Measurements from ENCODE around the gene ZBTB7B. TPM values are rescaled to one million over a fixed set of nuclear protein-coding genes. Genes with fewer than 3 reads are reported as not detected.
A peak's percentile ranks its signal among the peaks of the same experiment; 100 is the strongest.

The ZBTB7B gene
- total and polyA plus RNA-seq, 2 experiments from 2014 or later = 2.3 to 27.0 TPM

DNA sequence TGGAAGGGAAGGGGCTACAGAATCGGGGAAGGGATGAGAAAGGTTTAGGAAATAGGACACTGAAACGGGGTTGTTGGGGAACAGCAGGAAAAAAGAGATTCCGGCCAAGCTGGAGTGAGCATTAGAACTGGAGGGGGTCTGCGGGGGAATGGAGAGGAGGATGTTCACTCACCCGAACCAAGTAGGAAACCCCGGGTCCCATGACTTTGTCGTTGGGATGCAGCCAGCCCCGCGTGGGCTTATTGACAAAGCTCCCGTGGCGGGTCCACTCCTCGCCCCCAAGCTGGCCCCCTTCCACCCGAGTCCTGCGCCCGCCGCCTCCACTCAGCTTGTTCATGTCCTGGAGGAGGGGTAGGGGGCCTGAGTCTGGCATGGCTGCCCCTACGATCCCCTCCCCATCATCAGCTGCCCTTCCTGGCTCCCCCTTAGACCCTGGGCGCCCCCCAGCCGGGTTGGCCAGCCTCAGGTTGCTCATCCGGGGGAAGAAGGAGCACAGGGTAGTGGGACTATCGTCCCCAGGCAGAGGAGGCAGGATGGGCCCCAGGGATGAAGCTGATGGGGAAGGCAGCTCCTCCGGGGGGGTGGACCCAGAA lies 32.6 kb upstream of the ZBTB7B start:
- Histone ChIP-seq H3K9me2 (ENCODE audit: insufficient read depth) (no peaks in the 10 kb centered on the region), H3K9me3 (ENCODE audit: low read depth) (no peaks in the 10 kb centered on the region), H3K4me2 (ENCODE audit: unreplicated experiment) (peak overlapping the region; percentile 96), H4K20me1 (ENCODE audit: insufficient read depth) (no peaks in the 10 kb centered on the region), H3K27me3 (replicated peaks; ENCODE audit: insufficient read depth) (no peaks in the 10 kb centered on the region), H3K36me3 (ENCODE audit: low read depth) (peaks cover 24% of the 10 kb centered on the region), H3K27ac (peak overlapping the region; percentile 99), H3K4me3 (peak overlapping the region; percentile 82), H3K4me1 (ENCODE audit: insufficient read depth) (peaks cover 30% of the 10 kb centered on the region), H3K9ac (peak overlapping the region; percentile 98), H3F3A (ENCODE audit: insufficient read depth) (peaks cover 46% of the 10 kb centered on the region), H3K79me2 (ENCODE audit: insufficient read depth) (peaks cover 57% of the 10 kb centered on the region), H2AFZ (no peak overlapping the region)
- in situ Hi-C loops (cut with MboI) = no loop called here
- TF ChIP-seq EZH2phosphoT487 (IDR thresholded peaks at IDR 0.05; ENCODE audit: insufficient read depth, low read depth) (no peak), EZH2 (IDR thresholded peaks at IDR 0.05; ENCODE audit: insufficient read depth, poor library complexity, severe bottlenecking) (no peak)
- WGBS, 2 experiments (ENCODE audit: low coverage in 1 of 2, low lambda C conversion rate in 2 of 2, missing lambda C conversion rate in 2 of 2) = 4 to 6% methylated on average over 5 to 17 of the region's 22 CpGs
- peak; percentile 35 for DNase-seq

DNA sequence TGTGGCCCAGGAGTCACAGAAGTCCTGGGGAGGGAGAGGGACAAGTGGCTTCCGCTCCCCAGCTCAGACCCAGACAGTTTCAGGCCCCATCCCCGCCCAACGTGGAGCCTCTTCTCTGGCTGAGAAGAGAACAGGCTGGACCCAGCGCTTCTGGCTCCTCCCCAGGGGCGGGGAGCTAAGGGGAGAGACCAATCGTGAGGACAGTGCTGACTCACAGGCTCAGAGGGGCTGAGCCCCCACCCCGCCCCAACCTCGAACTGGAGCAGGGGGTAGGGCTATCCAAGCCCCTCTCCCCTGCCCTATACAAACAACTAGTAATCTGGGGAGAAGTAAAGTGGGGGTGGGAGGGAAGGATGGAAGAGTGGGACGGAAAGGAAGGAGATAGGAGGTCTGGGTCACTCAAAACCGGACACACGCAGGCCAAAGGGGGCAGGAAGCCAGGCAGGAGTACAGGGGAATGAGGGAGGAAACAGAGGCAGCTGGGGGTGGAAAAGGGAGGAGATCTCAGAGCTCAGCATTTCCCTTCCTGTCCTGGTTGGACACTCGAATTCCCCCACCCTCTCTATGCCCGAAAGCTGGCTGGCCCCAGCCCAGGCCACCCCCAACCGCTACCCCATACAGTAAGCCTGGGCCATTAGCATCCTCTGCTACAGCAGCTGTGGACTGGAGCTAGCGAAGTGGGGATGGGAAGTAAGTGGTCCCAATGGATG lies 31.8 kb upstream of the ZBTB7B start, which contains the start of gene SHC1:
TSS of gene SHC1 (minus strand) at position 117 of the 710 bp plus-strand sequence. CDS start 221 bp downstream, outside the sequence.
- 0 to 2% methylated on average over 7 to 15 of the region's 15 CpGs for WGBS, 2 experiments (ENCODE audit: low coverage in 1 of 2, low lambda C conversion rate in 2 of 2, missing lambda C conversion rate in 2 of 2)
- peak within 1 kb of the TSS; percentile 99 for H3K27ac ChIP-seq
- no peaks in the 10 kb centered on the region for H3K9me3 ChIP-seq (ENCODE audit: low read depth)
- peak within 1 kb of the TSS; percentile 98 for H3K9ac ChIP-seq
- H3K36me3 ChIP-seq (ENCODE audit: low read depth) = peaks cover 16% of the 10 kb centered on the region; the same call in 1 of the 2 replicates
- peak; percentile 96 for DNase-seq
- H2AFZ ChIP-seq = 0 out of 2 replicates have a peak within 1 kb of the TSS, but pooled peaks have one; percentile 39
- H3K79me2 ChIP-seq (ENCODE audit: insufficient read depth) = peaks cover 53% of the 10 kb centered on the region
- no peaks in the 10 kb centered on the region for H4K20me1 ChIP-seq (ENCODE audit: insufficient read depth)
- H3F3A ChIP-seq (ENCODE audit: insufficient read depth) = peaks cover 53% of the 10 kb centered on the region
- H3K4me2 ChIP-seq (ENCODE audit: unreplicated experiment) = peak within 1 kb of the TSS; percentile 96
- no peaks in the 10 kb centered on the region for H3K9me2 ChIP-seq (ENCODE audit: insufficient read depth)
- TF ChIP-seq EZH2phosphoT487 (IDR thresholded peaks at IDR 0.05; ENCODE audit: insufficient read depth, low read depth) (no peak), EZH2 (IDR thresholded peaks at IDR 0.05; ENCODE audit: insufficient read depth, poor library complexity, severe bottlenecking) (no peak)
- in situ Hi-C loops (cut with MboI) = no loop called here
- peaks cover 30% of the 10 kb centered on the region for H3K4me1 ChIP-seq (ENCODE audit: insufficient read depth)
- H3K4me3 ChIP-seq = peak within 1 kb of the TSS; percentile 82
- no peaks in the 10 kb centered on the region for H3K27me3 ChIP-seq (replicated peaks; ENCODE audit: insufficient read depth)

DNA sequence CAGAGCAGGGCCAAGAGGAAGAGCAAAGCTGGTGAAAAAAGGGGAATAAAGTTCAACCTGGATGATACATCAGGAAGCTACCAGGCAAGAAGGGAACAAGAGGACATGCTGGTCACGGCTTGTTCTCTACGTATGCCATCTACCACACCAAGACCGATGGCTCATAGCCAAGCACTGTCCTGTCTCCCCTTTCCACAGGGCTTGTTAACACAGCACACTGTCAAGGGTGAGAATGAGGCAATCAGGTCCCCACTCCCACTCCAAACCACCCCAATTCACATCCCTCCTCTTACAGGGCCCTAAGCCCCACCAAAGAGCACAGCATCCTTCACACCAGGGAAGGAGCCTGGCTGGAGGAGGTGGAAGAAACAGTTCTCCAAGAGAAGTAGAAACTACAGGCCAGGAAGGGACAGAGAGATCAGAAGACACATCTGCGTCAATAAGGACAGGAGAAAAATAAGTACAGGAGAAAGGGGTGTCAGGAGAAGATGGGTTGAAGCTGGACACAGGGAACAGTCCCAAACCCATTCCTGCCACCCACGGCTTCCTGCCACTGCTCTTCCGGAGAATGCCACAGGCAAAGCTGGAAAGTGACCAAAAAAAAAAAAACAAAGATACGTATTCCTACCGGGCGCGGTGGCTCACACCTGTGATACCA lies 31.1 kb upstream of the ZBTB7B start:
- peaks cover 9% of the 10 kb centered on the region; the same call in 1 of the 2 replicates for H3K36me3 ChIP-seq (ENCODE audit: low read depth)
- no peak overlapping the region for H2AFZ ChIP-seq
- TF ChIP-seq EZH2 (IDR thresholded peaks at IDR 0.05; ENCODE audit: insufficient read depth, poor library complexity, severe bottlenecking) = no peak
- no peak for TF ChIP-seq EZH2phosphoT487 (IDR thresholded peaks at IDR 0.05; ENCODE audit: insufficient read depth, low read depth)
- no peaks in the 10 kb centered on the region for H4K20me1 ChIP-seq (ENCODE audit: insufficient read depth)
- H3K4me3 ChIP-seq = peak overlapping the region; percentile 82
- no peaks in the 10 kb centered on the region for H3K27me3 ChIP-seq (replicated peaks; ENCODE audit: insufficient read depth)
- peak; percentile 73 for DNase-seq
- peak overlapping the region; percentile 96 for H3K4me2 ChIP-seq (ENCODE audit: unreplicated experiment)
- H3K9me3 ChIP-seq (ENCODE audit: low read depth) = no peaks in the 10 kb centered on the region
- H3K27ac ChIP-seq = peak overlapping the region; percentile 99
- H3K4me1 ChIP-seq (ENCODE audit: insufficient read depth) = peaks cover 36% of the 10 kb centered on the region
- H3K9ac ChIP-seq = peak overlapping the region; percentile 98
- 44 to 47% methylated on average over 10 of the region's 10 CpGs for WGBS, 2 experiments (ENCODE audit: low coverage in 1 of 2, low lambda C conversion rate in 2 of 2, missing lambda C conversion rate in 2 of 2)
- in situ Hi-C loops (cut with MboI) = no loop called here
- H3K79me2 ChIP-seq (ENCODE audit: insufficient read depth) = peaks cover 53% of the 10 kb centered on the region
- H3K9me2 ChIP-seq (ENCODE audit: insufficient read depth) = no peaks in the 10 kb centered on the region
- H3F3A ChIP-seq (ENCODE audit: insufficient read depth) = peaks cover 53% of the 10 kb centered on the region

DNA sequence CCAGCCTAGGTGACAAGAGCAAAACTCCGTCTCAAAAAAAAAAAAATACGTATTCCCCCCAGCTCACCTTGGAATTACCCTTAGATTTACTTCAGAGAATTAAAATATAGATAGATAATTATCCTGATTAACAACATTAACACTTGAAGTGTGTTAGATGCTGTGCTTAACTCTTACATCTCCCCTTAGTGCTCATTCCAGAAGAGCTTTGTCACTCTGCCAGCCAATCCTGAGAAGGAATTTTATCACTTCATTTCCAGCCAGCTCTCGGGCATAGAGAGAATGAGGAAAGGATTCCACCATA lies 30.4 kb upstream of the ZBTB7B start:
- Histone ChIP-seq H3K27ac (peak overlapping the region; percentile 99), H3K4me1 (ENCODE audit: insufficient read depth) (peaks cover 41% of the 10 kb centered on the region), H3K9me3 (ENCODE audit: low read depth) (no peaks in the 10 kb centered on the region), H3K4me3 (peak overlapping the region; percentile 82), H3K4me2 (ENCODE audit: unreplicated experiment) (peak overlapping the region; percentile 96), H3K36me3 (ENCODE audit: low read depth) (peaks cover 5% of the 10 kb centered on the region; the same call in 1 of the 2 replicates), H3K79me2 (ENCODE audit: insufficient read depth) (peaks cover 53% of the 10 kb centered on the region), H4K20me1 (ENCODE audit: insufficient read depth) (no peaks in the 10 kb centered on the region), H3K27me3 (replicated peaks; ENCODE audit: insufficient read depth) (no peaks in the 10 kb centered on the region), H2AFZ (no peak overlapping the region), H3K9me2 (ENCODE audit: insufficient read depth) (no peaks in the 10 kb centered on the region), H3F3A (ENCODE audit: insufficient read depth) (peaks cover 52% of the 10 kb centered on the region), H3K9ac (peak overlapping the region; percentile 98)
- no peak for DNase-seq
- TF ChIP-seq EZH2 (IDR thresholded peaks at IDR 0.05; ENCODE audit: insufficient read depth, poor library complexity, severe bottlenecking) = no peak
- no peak for TF ChIP-seq EZH2phosphoT487 (IDR thresholded peaks at IDR 0.05; ENCODE audit: insufficient read depth, low read depth)
- in situ Hi-C loops (cut with MboI) = no loop called here
- 57 to 65% methylated on average over 3 of the region's 3 CpGs for WGBS, 2 experiments (ENCODE audit: low coverage in 1 of 2, low lambda C conversion rate in 2 of 2, missing lambda C conversion rate in 2 of 2)

Data from GM23248 (cell line).